AG04450 (cell line): ENCODE data around the gene CFAP20DC. TPM values are rescaled to one million over a fixed set of nuclear protein-coding genes. Genes with fewer than 3 reads are reported as not detected.

Experiments
- CTCF ChIA-PET: fragments of 300-600, 350-600 bp; formaldehyde crosslinking; extraction: SDS; loops from one replicate; lab custom pipeline; 2022; ENCODE audit warnings: antibody characterized with exemption, inconsistent platforms; lab: Charles Lee
- POLR2A ChIA-PET: fragments of 350-600 bp; formaldehyde crosslinking; extraction: SDS; loops from one replicate; lab custom pipeline; 2021; ENCODE audit warnings: antibody characterized with exemption, inconsistent platforms; lab: Yijun Ruan, JAX
- DNase-seq: peaks from one replicate; pipeline ENCODE4 v3.0.0-alpha.2; 2011; ENCODE audit warnings: low read depth, low spot score
- H3K27ac ChIP-seq: one replicate; pipeline ENCODE4 v1.5.1; 2012; ENCODE audit warnings: low read depth, low read length, control low read depth
- H3K27me3 ChIP-seq: one replicate; pipeline ENCODE4 v1.6.0; 2012; ENCODE audit warnings: low read length; ENCODE audit not compliant: control insufficient read depth, insufficient read depth
- H3K4me3 ChIP-seq: 2 replicates; pipeline ENCODE4 v1.5.1; 2011; ENCODE audit warnings: mild to moderate bottlenecking, low read depth, low read length, control low read depth
- H3K9me3 ChIP-seq: 2 replicates; pipeline ENCODE4 v1.5.1; 2012; ENCODE audit warnings: low read length; ENCODE audit not compliant: control insufficient read depth, insufficient read depth
- polyA plus RNA-seq: library from polyadenylated mRNA; depleted of rRNA; stranded (reverse); fragments of >200 nt; gene quantifications from 2 replicates; pipeline ENCODE4 v1.2.3, GENCODE V29; 2011
- TF ChIP-seq, protein P1 (sequence below): IDR thresholded peaks from 2 replicates; pipeline ENCODE4 v1.5.1; 2011; ENCODE audit warnings: low read depth, low read length, control low read depth, inconsistent platforms

The CFAP20DC gene
- polyA plus RNA-seq, 1 experiment: 3.5 TPM

GRCh38 chr3:58723173-58723572 lies 326.7 kb downstream of the CFAP20DC start:
- ChIA-PET CTCF (no interaction called here), POLR2A (no interaction called here)
- no peak overlapping the region for H3K27ac ChIP-seq
- TF ChIP-seq, protein P1, sequence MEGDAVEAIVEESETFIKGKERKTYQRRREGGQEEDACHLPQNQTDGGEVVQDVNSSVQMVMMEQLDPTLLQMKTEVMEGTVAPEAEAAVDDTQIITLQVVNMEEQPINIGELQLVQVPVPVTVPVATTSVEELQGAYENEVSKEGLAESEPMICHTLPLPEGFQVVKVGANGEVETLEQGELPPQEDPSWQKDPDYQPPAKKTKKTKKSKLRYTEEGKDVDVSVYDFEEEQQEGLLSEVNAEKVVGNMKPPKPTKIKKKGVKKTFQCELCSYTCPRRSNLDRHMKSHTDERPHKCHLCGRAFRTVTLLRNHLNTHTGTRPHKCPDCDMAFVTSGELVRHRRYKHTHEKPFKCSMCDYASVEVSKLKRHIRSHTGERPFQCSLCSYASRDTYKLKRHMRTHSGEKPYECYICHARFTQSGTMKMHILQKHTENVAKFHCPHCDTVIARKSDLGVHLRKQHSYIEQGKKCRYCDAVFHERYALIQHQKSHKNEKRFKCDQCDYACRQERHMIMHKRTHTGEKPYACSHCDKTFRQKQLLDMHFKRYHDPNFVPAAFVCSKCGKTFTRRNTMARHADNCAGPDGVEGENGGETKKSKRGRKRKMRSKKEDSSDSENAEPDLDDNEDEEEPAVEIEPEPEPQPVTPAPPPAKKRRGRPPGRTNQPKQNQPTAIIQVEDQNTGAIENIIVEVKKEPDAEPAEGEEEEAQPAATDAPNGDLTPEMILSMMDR: no peak
- no peak overlapping the region for H3K4me3 ChIP-seq
- H3K9me3 ChIP-seq: no peaks in the 10 kb centered on the region
- no peak for DNase-seq
- H3K27me3 ChIP-seq: peaks cover 9% of the 10 kb centered on the region

DNA sequence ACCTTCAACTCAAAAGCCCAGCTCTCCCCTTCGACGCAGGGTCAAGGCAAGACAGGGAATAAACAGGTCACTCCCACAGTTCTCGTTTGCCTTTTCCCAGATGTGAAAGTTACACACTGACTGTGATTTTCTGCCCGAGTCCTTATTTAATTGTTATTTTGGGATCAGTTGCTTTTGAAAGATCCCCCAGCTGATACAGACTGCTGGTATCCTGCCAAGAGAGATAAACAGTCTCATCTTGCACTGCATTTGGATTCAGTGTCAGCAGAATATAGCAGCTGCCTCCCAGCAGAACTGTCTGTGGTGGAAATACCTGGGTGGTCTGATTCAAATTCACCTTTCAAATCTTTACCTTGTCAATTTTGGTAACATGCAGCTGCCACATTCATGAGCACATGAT lies 327.3 kb downstream of the CFAP20DC start:
- no peak overlapping the region for H3K4me3 ChIP-seq
- ChIA-PET CTCF (no interaction called here), POLR2A (no interaction called here)
- TF ChIP-seq, protein P1: no peak
- no peak overlapping the region for H3K27ac ChIP-seq
- DNase-seq: no peak
- peaks cover 9% of the 10 kb centered on the region for H3K27me3 ChIP-seq
- H3K9me3 ChIP-seq: no peaks in the 10 kb centered on the region

DNA sequence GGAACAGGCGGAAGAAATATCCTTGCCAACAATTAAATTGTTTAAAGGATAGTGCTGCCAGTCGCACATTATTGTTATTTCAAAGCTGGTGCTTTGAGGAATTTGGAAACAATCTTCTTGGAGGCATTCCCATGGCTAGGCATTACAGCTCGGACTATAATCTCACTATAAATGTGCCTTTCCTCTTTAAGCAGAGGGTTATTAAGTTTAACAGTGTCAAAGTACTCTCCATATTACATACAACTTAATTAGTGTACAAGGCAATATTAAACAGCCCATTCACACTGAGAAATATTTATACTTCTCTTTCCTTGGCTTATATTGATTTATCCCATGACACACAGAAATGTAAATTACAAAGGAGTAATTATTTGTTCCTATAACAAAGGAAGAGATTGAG lies 329.3 kb downstream of the CFAP20DC start:
- no peak overlapping the region for H3K27ac ChIP-seq
- no peak for DNase-seq
- H3K4me3 ChIP-seq: no peak overlapping the region
- CTCF ChIA-PET: no interaction called here
- TF ChIP-seq, protein P1: no peak
- POLR2A ChIA-PET: no interaction called here
- H3K9me3 ChIP-seq: no peaks in the 10 kb centered on the region
- H3K27me3 ChIP-seq: peaks cover 9% of the 10 kb centered on the region

DNA sequence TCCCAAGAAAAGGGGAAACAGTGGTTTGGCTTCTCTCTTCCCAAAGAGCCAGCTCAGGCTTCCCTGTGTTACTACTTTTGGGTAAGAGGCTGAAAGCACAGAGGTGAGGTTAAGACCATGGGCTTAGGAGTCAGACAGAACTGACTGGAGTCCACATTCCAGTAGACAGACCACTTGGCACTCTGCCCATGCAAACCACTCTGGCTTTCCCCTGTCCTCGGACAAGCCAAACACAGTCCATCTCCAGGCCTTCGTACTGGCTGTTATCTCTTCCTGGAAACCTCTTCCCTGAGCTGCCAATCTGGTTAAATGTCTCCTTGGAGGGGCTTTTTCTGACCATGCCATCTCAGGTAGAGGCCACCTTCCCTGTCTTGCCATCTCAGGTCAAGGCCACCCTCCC lies 330.1 kb downstream of the CFAP20DC start:
- ChIA-PET POLR2A (no interaction called here), CTCF (interaction anchor here (1.0 kb wide), 1 partner anchor 105 kb away, joined by 4 read pairs; no protein-coding TSS in a partner anchor)
- TF ChIP-seq, protein P1: no peak
- Histone ChIP-seq H3K4me3 (no peak overlapping the region), H3K27ac (no peak overlapping the region), H3K27me3 (peaks cover 9% of the 10 kb centered on the region), H3K9me3 (no peaks in the 10 kb centered on the region)
- no peak for DNase-seq

DNA sequence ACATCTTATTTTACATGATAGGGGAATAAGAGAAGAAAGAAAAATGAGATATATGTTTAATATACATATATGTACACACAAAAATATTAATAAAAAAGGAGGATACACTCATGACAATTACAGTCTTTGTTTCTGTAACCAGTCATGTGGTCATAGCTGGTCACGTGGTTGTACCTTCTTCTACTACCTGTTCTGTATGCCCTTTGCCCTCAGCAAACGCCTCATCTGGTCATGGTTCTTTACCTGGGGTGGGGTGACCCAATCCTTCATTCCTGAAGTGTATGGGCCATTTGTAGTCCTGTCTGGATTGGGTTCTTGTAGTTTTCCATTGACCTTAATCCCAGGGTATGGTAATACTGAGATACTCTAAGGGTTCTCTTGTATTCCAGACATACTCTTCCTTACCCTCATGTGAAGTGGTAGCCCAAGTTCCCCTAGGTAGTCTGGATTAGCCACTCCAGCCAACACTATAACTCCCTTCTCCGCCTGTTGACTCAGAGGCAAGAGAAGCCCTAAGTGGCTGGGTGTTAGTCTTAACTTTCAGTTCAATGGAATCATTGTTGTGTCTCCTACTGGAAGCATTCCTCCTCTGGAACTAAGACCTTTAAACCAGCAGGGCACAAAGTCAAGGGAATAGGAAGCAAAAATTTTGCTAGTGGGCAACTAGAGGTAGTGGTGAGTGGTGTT lies 336.0 kb downstream of the CFAP20DC start:
- no peaks in the 10 kb centered on the region for H3K27me3 ChIP-seq
- POLR2A ChIA-PET: no interaction called here
- no peak overlapping the region for H3K27ac ChIP-seq
- TF ChIP-seq, protein P1: no peak
- no peak overlapping the region for H3K4me3 ChIP-seq
- DNase-seq: no peak
- no peaks in the 10 kb centered on the region for H3K9me3 ChIP-seq
- CTCF ChIA-PET: no interaction called here
